Measurements from ENCODE around the gene ZNF888.

- TF ChIP-seq EP300 (IDR thresholded peaks at IDR 0.05; ENCODE audit: borderline replicate concordance) (no peak), NFIC (IDR thresholded peaks at IDR 0.05) (no peak), YY1 (IDR thresholded peaks at IDR 0.05; ENCODE audit: low read depth) (no peak), MAX (IDR thresholded peaks at IDR 0.05) (no peak), RAD21 (IDR thresholded peaks at IDR 0.05; ENCODE audit: low read depth) (no peak), CREB1 (IDR thresholded peaks at IDR 0.05; ENCODE audit: low read depth) (no peak), EGR1 (IDR thresholded peaks at IDR 0.05) (no peak), REST (IDR thresholded peaks at IDR 0.05; ENCODE audit: low read depth) (no peak)
- TF ChIP-seq, protein P1, sequence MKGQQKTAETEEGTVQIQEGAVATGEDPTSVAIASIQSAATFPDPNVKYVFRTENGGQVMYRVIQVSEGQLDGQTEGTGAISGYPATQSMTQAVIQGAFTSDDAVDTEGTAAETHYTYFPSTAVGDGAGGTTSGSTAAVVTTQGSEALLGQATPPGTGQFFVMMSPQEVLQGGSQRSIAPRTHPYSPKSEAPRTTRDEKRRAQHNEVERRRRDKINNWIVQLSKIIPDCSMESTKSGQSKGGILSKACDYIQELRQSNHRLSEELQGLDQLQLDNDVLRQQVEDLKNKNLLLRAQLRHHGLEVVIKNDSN (IDR thresholded peaks at IDR 0.05) = no peak
Measured at GRCh38 chr19:52917531-52917930, 5.7 kb downstream of the ZNF888 start.

All from Ishikawa (cell line).